Measurements from ENCODE around the gene COL4A1. TPM values are rescaled to one million over a fixed set of nuclear protein-coding genes. Genes with fewer than 3 reads are reported as not detected.

COL4A1 gene
- total RNA-seq, 1 experiment from 2014 or later: not detected

- H3K27ac ChIP-seq (ENCODE audit: low read length): no peak overlapping the region
- no peak overlapping the region for H3K4me2 ChIP-seq (ENCODE audit: low read depth, low read length, poor library complexity, severe bottlenecking)
- H3K9me3 ChIP-seq (ENCODE audit: low read length): no peaks in the 10 kb centered on the region
- H3K79me2 ChIP-seq (ENCODE audit: low read length): no peaks in the 10 kb centered on the region
- H3K4me3 ChIP-seq (ENCODE audit: low read length): no peak overlapping the region
- no peaks in the 10 kb centered on the region for H3K36me3 ChIP-seq (ENCODE audit: insufficient read depth, low read length)
- H4K20me1 ChIP-seq (ENCODE audit: insufficient read depth, low read depth, low read length): no peaks in the 10 kb centered on the region
- no peaks in the 10 kb centered on the region for H3K9me2 ChIP-seq (replicated peaks; ENCODE audit: insufficient read depth, low read length)
- H3K4me1 ChIP-seq (ENCODE audit: low read length): no peaks in the 10 kb centered on the region
- H3K27me3 ChIP-seq (ENCODE audit: low read length): no peaks in the 10 kb centered on the region
- no peak overlapping the region for H3K9ac ChIP-seq (ENCODE audit: low read length)
- no peak for DNase-seq
- H2AFZ ChIP-seq (ENCODE audit: low read length): no peak overlapping the region
Measured at GRCh38 chr13:110331362-110331761, 24.4 kb upstream of the COL4A1 start.

DNA sequence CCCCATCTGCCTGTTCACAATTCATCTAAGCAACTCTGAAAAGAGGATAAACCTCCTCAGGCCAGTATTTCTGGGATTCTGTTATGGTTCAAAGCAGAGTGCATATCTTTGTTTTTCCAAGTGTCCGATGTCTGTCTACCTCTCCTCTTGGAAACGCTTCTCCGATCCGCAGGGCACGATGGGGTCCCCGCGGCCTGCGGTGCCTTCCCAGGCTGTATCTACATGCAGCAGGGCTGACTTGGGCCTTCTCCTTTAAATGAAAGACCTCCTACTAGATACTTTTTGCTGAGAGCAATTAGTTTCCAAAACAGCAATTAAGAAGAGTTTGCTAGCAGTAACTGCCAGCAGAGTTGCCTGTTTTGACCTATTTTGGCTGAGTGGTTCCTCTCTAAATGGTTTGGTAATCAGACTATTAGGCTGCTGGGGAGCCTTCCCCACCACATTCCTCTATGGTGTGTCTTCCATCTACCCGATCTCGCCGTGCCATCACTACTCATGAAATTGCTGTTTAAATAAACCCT lies 23.6 kb upstream of the COL4A1 start:
- no peaks in the 10 kb centered on the region for H3K36me3 ChIP-seq (ENCODE audit: insufficient read depth, low read length)
- DNase-seq: no peak
- no peaks in the 10 kb centered on the region for H4K20me1 ChIP-seq (ENCODE audit: insufficient read depth, low read depth, low read length)
- no peak overlapping the region for H2AFZ ChIP-seq (ENCODE audit: low read length)
- no peaks in the 10 kb centered on the region for H3K79me2 ChIP-seq (ENCODE audit: low read length)
- no peaks in the 10 kb centered on the region for H3K9me3 ChIP-seq (ENCODE audit: low read length)
- H3K9me2 ChIP-seq (replicated peaks; ENCODE audit: insufficient read depth, low read length): no peaks in the 10 kb centered on the region
- H3K4me3 ChIP-seq (ENCODE audit: low read length): no peak overlapping the region
- H3K4me1 ChIP-seq (ENCODE audit: low read length): no peaks in the 10 kb centered on the region
- H3K9ac ChIP-seq (ENCODE audit: low read length): no peak overlapping the region
- no peak overlapping the region for H3K27ac ChIP-seq (ENCODE audit: low read length)
- H3K27me3 ChIP-seq (ENCODE audit: low read length): no peaks in the 10 kb centered on the region
- no peak overlapping the region for H3K4me2 ChIP-seq (ENCODE audit: low read depth, low read length, poor library complexity, severe bottlenecking)

DNA sequence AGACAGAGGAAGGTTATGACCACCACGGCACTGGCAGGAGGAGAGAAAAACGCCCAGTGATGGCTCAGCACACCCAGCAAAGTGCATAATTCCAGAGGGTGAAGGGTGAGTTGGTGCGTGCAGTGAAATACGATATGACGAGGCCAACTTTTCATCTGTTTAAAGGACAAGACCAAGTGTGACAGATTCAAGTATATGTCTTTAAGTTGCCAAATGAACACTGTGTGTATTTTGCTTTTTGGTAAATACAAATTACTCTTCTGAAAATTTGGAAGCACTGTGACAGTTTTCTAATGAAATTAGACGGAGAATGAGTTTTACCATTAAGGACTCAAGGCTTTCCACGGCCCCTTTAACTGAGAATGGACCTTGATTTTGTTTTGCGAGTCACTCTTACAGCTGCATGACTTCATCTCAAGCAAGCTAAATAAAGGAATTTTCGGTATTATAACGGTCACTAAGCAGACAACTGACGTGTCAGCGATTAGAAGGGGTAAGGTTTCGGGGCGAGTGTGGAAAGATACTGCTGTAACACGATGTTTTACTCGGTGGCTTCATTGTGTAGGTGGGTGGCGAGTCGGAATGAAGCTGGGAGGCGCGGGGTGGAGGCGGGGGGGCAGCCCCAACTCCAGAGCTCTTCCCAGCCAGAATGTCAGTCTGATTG lies 23.0 kb upstream of the COL4A1 start:
- Histone ChIP-seq H3K4me1 (ENCODE audit: low read length) (no peaks in the 10 kb centered on the region), H3K9me2 (replicated peaks; ENCODE audit: insufficient read depth, low read length) (no peaks in the 10 kb centered on the region), H3K9me3 (ENCODE audit: low read length) (no peaks in the 10 kb centered on the region), H3K36me3 (ENCODE audit: insufficient read depth, low read length) (no peaks in the 10 kb centered on the region), H3K79me2 (ENCODE audit: low read length) (no peaks in the 10 kb centered on the region), H4K20me1 (ENCODE audit: insufficient read depth, low read depth, low read length) (no peaks in the 10 kb centered on the region), H3K27ac (ENCODE audit: low read length) (no peak overlapping the region), H3K27me3 (ENCODE audit: low read length) (no peaks in the 10 kb centered on the region), H3K4me2 (ENCODE audit: low read depth, low read length, poor library complexity, severe bottlenecking) (no peak overlapping the region), H3K4me3 (ENCODE audit: low read length) (no peak overlapping the region), H2AFZ (ENCODE audit: low read length) (no peak overlapping the region), H3K9ac (ENCODE audit: low read length) (no peak overlapping the region)
- DNase-seq: no peak

GRCh38 chr13:110329258-110329657 lies 22.3 kb upstream of the COL4A1 start:
- DNase-seq: no peak
- H3K4me2 ChIP-seq (ENCODE audit: low read depth, low read length, poor library complexity, severe bottlenecking): no peak overlapping the region
- no peaks in the 10 kb centered on the region for H3K4me1 ChIP-seq (ENCODE audit: low read length)
- H3K9ac ChIP-seq (ENCODE audit: low read length): no peak overlapping the region
- no peaks in the 10 kb centered on the region for H3K9me2 ChIP-seq (replicated peaks; ENCODE audit: insufficient read depth, low read length)
- H3K9me3 ChIP-seq (ENCODE audit: low read length): no peaks in the 10 kb centered on the region
- no peak overlapping the region for H3K4me3 ChIP-seq (ENCODE audit: low read length)
- no peaks in the 10 kb centered on the region for H3K36me3 ChIP-seq (ENCODE audit: insufficient read depth, low read length)
- no peaks in the 10 kb centered on the region for H3K27me3 ChIP-seq (ENCODE audit: low read length)
- H3K27ac ChIP-seq (ENCODE audit: low read length): no peak overlapping the region
- no peaks in the 10 kb centered on the region for H3K79me2 ChIP-seq (ENCODE audit: low read length)
- H2AFZ ChIP-seq (ENCODE audit: low read length): no peak overlapping the region
- H4K20me1 ChIP-seq (ENCODE audit: insufficient read depth, low read depth, low read length): no peaks in the 10 kb centered on the region

DNA sequence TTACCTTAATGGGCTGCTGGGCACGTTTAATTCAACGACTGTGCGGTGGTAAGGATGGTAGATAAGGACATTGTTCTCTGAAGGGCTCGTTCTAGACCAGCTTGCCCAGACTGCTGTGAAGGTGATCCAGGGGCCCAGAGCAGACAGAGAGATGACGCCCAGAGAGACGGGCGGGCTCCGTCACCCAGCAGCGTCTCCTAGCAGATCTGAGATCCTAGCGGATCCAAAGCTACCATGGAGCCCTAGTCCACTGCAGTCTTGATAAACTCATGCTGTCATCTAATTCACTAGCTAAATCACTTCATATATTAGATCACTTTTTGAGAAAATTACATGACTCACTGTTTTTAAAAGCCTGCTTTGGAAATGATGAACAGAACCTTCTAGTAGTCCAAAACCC lies 21.6 kb upstream of the COL4A1 start:
- H3K4me3 ChIP-seq (ENCODE audit: low read length): no peak overlapping the region
- no peaks in the 10 kb centered on the region for H4K20me1 ChIP-seq (ENCODE audit: insufficient read depth, low read depth, low read length)
- no peaks in the 10 kb centered on the region for H3K36me3 ChIP-seq (ENCODE audit: insufficient read depth, low read length)
- H3K9ac ChIP-seq (ENCODE audit: low read length): no peak overlapping the region
- no peak overlapping the region for H3K4me2 ChIP-seq (ENCODE audit: low read depth, low read length, poor library complexity, severe bottlenecking)
- DNase-seq: no peak
- H3K27me3 ChIP-seq (ENCODE audit: low read length): no peaks in the 10 kb centered on the region
- no peaks in the 10 kb centered on the region for H3K79me2 ChIP-seq (ENCODE audit: low read length)
- no peaks in the 10 kb centered on the region for H3K9me3 ChIP-seq (ENCODE audit: low read length)
- H2AFZ ChIP-seq (ENCODE audit: low read length): no peak overlapping the region
- no peak overlapping the region for H3K27ac ChIP-seq (ENCODE audit: low read length)
- no peaks in the 10 kb centered on the region for H3K9me2 ChIP-seq (replicated peaks; ENCODE audit: insufficient read depth, low read length)
- H3K4me1 ChIP-seq (ENCODE audit: low read length): no peaks in the 10 kb centered on the region

DNA sequence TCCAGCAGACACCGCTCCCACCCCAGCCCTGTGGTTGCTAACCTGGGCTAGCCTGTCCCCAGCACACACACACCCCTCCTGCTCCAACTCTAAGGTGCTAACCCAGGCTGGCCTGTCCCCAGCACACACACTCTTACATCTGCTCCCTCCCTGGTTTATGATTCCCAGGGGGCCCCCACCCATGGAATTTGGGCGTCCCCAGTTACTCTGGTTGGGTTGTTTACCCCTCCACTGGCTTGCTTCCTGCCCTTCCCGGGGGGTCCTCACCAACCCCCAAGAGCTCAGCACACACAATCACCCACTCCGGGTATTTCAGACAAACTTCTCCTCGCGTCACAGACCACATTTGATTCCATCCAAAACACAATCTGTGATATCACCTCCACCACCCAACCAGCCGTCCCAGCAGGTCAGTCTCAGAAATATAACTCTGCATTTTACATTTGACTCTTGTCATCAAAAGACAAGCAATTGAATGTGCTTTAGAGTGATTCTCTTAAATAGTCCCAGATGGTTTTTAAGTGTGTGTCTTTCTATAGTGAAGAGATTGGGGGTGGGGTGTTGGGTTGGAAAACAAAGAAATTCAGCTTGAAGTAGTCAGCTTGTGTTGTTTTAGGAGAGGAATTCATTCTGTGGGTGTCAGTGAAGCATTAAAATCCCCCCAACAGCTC lies 20.2 kb upstream of the COL4A1 start:
- H3K4me3 ChIP-seq (ENCODE audit: low read length): no peak overlapping the region
- no peaks in the 10 kb centered on the region for H3K9me2 ChIP-seq (replicated peaks; ENCODE audit: insufficient read depth, low read length)
- H2AFZ ChIP-seq (ENCODE audit: low read length): no peak overlapping the region
- H3K9ac ChIP-seq (ENCODE audit: low read length): no peak overlapping the region
- no peaks in the 10 kb centered on the region for H3K27me3 ChIP-seq (ENCODE audit: low read length)
- H3K36me3 ChIP-seq (ENCODE audit: insufficient read depth, low read length): no peaks in the 10 kb centered on the region
- H3K9me3 ChIP-seq (ENCODE audit: low read length): no peaks in the 10 kb centered on the region
- no peaks in the 10 kb centered on the region for H3K4me1 ChIP-seq (ENCODE audit: low read length)
- no peaks in the 10 kb centered on the region for H3K79me2 ChIP-seq (ENCODE audit: low read length)
- no peak overlapping the region for H3K27ac ChIP-seq (ENCODE audit: low read length)
- H4K20me1 ChIP-seq (ENCODE audit: insufficient read depth, low read depth, low read length): no peaks in the 10 kb centered on the region
- DNase-seq: no peak
- H3K4me2 ChIP-seq (ENCODE audit: low read depth, low read length, poor library complexity, severe bottlenecking): no peak overlapping the region

DNA sequence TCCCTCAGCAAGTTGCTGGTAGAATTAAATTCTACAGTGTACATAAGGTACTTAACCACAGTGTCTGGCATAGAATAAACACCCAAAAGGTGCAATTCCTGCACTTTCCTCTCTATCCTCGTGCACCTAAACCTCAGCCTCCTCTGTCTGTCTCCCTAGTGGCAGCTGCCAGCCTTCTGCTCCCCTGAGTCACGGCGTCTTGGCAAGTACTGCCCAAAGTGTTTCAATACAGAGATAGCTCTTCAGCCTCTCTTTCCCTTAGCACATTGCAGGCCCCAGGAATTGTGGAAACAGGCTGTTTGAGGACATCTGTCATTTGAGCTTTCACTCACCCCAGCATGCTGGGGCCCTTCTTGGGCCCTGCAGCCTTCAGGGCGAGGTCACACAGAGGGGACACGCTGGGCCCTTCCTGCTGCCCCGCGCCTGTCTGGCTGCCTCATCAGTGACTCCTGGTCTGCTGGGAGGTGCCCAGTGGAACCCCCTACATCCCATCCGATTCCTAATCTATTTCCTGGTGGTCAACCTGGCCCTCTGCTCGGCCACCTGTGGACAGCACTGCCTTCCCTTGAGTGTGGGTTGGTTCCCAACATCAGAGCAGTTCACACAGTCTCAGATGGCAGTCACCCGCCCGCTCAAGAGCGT lies 19.4 kb upstream of the COL4A1 start:
- Histone ChIP-seq H3K27ac (ENCODE audit: low read length) (no peak overlapping the region), H2AFZ (ENCODE audit: low read length) (no peak overlapping the region), H3K79me2 (ENCODE audit: low read length) (no peaks in the 10 kb centered on the region), H3K4me3 (ENCODE audit: low read length) (no peak overlapping the region), H3K9me2 (replicated peaks; ENCODE audit: insufficient read depth, low read length) (no peaks in the 10 kb centered on the region), H3K4me1 (ENCODE audit: low read length) (no peaks in the 10 kb centered on the region), H3K36me3 (ENCODE audit: insufficient read depth, low read length) (no peaks in the 10 kb centered on the region), H3K4me2 (ENCODE audit: low read depth, low read length, poor library complexity, severe bottlenecking) (no peak overlapping the region), H3K9me3 (ENCODE audit: low read length) (no peaks in the 10 kb centered on the region), H3K27me3 (ENCODE audit: low read length) (no peaks in the 10 kb centered on the region), H4K20me1 (ENCODE audit: insufficient read depth, low read depth, low read length) (no peaks in the 10 kb centered on the region), H3K9ac (ENCODE audit: low read length) (no peak overlapping the region)
- DNase-seq: no peak

DNA sequence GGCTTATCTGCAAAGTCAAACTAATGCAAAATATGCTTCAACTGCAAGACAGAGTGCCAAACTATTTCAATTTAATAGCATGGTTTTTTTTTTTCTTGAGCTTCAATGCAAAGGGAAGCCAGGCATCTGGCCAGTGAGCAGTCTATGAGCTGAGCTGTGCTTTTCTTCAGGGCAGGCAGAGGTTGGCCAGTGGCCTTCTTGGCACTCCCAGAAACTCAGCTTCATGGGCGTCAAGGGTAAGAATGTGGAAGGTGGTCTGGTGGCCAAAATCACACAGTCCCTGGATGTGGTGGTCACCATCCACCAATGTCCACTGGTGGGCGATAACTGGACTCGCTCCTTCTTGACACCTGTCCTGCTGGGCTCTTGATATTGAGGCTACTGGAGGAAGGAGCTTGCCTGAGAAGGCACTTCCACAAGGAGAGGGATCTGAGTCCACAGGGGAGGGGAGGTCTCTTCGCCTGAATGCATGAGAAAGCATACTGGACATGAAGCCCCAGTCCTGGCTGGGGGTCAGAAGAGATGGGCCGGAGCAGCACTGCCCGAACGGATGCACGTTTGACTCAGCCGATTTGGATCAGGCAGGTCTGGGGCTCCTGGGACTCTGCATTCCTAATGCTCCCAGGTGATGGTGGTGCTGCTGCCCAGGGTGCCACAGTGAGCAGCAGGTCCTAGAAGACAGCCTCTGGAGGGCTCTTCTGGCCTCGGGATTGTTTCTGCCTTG lies 17.2 kb upstream of the COL4A1 start:
- H2AFZ ChIP-seq (ENCODE audit: low read length): no peak overlapping the region
- H3K9me3 ChIP-seq (ENCODE audit: low read length): no peaks in the 10 kb centered on the region
- H3K36me3 ChIP-seq (ENCODE audit: insufficient read depth, low read length): no peaks in the 10 kb centered on the region
- no peaks in the 10 kb centered on the region for H3K79me2 ChIP-seq (ENCODE audit: low read length)
- no peaks in the 10 kb centered on the region for H3K9me2 ChIP-seq (replicated peaks; ENCODE audit: insufficient read depth, low read length)
- H3K27ac ChIP-seq (ENCODE audit: low read length): no peak overlapping the region
- no peaks in the 10 kb centered on the region for H3K27me3 ChIP-seq (ENCODE audit: low read length)
- H3K9ac ChIP-seq (ENCODE audit: low read length): no peak overlapping the region
- no peaks in the 10 kb centered on the region for H4K20me1 ChIP-seq (ENCODE audit: insufficient read depth, low read depth, low read length)
- no peak overlapping the region for H3K4me3 ChIP-seq (ENCODE audit: low read length)
- H3K4me2 ChIP-seq (ENCODE audit: low read depth, low read length, poor library complexity, severe bottlenecking): no peak overlapping the region
- no peak for DNase-seq
- no peaks in the 10 kb centered on the region for H3K4me1 ChIP-seq (ENCODE audit: low read length)

Data from Karpas-422 (cell line).